HG03521 (cell line): ENCODE results near the gene ARF5.

Experiments
- ATAC-seq: cut with Tn5 transposase; IDR thresholded peaks from one replicate; pipeline ENCODE4 v1.9.1; 2021; ENCODE audit warnings: mild to moderate bottlenecking, moderate library complexity; ENCODE audit not compliant: unreplicated experiment

The ARF5 gene

GRCh38 chr7:127588697-127589482, 679 bp downstream of the ARF5 start:
- no peak for ATAC-seq

GRCh38 chr7:127589896-127590295, 1.7 kb downstream of the ARF5 start:
- no peak for ATAC-seq

- ATAC-seq, result no peak
These were observed 3.0 kb downstream of the ARF5 start for GRCh38 chr7:127591189-127591588.

- ATAC-seq, result no peak
These were observed 3.4 kb downstream of the ARF5 start for GRCh38 chr7:127591591-127591990.

- no peak for ATAC-seq
These were observed 4.3 kb downstream of the ARF5 start for GRCh38 chr7:127592550-127592949.

GRCh38 chr7:127594490-127594889, 6.3 kb downstream of the ARF5 start:
- ATAC-seq, result no peak

- ATAC-seq, result no peak
These were observed 7.5 kb downstream of the ARF5 start for GRCh38 chr7:127595737-127596136.

GRCh38 chr7:127598318-127598717, 10.1 kb downstream of the ARF5 start:
- ATAC-seq, result no peak

- no peak for ATAC-seq
These were observed 12.7 kb downstream of the ARF5 start for GRCh38 chr7:127600885-127601284.

GRCh38 chr7:127608446-127608845, 20.2 kb downstream of the ARF5 start:
- ATAC-seq, result no peak

GRCh38 chr7:127609297-127609696, 21.1 kb downstream of the ARF5 start:
- ATAC-seq, result no peak

- no peak for ATAC-seq
These were observed 24.1 kb downstream of the ARF5 start for GRCh38 chr7:127612263-127612662.

GRCh38 chr7:127616724-127617123, 28.5 kb downstream of the ARF5 start:
- ATAC-seq, result no peak

- ATAC-seq, result no peak
These were observed 29.8 kb downstream of the ARF5 start, which contains the start of gene PAX4 for GRCh38 chr7:127618042-127618441. Gene PAX4, minus strand, starts transcription at chr7:127618142. Its CDS starts 2,214 bp downstream, at chr7:127615928.

GRCh38 chr7:127618775-127619174, 30.6 kb downstream of the ARF5 start:
- ATAC-seq, result no peak

GRCh38 chr7:127619681-127620405, 31.6 kb downstream of the ARF5 start:
- ATAC-seq, result no peak

GRCh38 chr7:127620406-127621233, 32.4 kb downstream of the ARF5 start:
- ATAC-seq, result no peak

- ATAC-seq, result no peak
These were observed 37.1 kb downstream of the ARF5 start for GRCh38 chr7:127625331-127625730.

GRCh38 chr7:127628445-127628844, 40.2 kb downstream of the ARF5 start:
- no peak for ATAC-seq

- ATAC-seq, result peak; percentile 65
These were observed 41.1 kb downstream of the ARF5 start for GRCh38 chr7:127629268-127629854.
